NCI-H1930 (cell line): ENCODE measurements around the gene PLEKHA7.
"Not testable (repeated sequence)": the region's sequence is repeated elsewhere in the genome, so short reads cannot be mapped to it uniquely, and the experiment has no call there.

Experiments
- DNase-seq, 2 experiments: peaks; one replicate each; lab custom pipeline; 2025; lab: John Stamatoyannopoulos, UW

PLEKHA7 gene

DNA sequence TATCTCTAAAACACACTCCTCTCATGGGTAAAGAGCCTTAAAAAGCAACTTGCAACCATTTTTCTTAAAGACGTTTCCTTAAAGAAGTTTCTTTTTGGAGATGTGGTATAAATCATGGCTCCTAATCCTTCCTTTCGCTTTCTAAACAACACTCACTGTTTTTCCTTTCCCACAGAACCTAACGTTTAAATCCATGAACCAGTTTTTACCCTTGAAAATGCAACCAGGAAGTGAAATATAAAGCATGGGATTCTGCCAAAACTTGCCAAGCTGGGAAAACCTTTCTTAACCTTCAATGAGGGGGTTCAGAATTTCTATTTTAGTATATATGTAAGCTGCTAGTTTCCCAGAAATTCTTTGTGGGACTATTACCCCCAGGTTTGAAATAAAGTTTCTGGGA is 8.6 kb downstream of the PLEKHA7 start:
- no peak for DNase-seq

DNA sequence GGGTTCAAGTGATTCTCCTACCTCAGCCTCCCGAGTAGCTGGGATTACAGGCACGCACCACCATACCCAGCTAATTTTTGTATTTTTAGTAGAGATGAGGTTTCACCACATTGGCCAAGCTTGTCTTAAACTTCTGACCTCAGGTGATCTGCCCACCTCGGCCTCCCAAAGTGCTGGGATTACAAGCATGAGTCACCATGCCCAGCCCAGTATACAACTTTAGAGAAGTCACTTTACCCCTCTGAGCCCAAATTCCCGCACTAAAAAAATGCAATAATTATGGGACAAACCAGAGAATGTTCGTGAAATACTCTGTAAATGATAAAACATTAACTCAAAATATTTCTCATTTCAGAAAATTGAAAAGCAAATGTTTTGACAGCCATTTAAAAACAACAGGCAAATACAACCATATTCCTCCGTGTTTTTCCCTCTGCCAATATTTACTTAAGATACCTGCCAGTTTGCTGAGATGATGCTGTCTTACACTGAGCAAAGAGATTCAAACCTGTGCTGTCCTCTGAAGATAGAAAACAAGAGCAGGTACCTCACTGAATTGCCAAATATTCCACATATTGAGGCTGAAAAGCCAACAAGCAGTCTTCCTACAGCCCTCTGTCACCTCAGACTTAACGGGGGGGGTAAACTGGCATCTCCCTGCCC is 9.6 kb downstream of the PLEKHA7 start:
- DNase-seq, result no peak

DNA sequence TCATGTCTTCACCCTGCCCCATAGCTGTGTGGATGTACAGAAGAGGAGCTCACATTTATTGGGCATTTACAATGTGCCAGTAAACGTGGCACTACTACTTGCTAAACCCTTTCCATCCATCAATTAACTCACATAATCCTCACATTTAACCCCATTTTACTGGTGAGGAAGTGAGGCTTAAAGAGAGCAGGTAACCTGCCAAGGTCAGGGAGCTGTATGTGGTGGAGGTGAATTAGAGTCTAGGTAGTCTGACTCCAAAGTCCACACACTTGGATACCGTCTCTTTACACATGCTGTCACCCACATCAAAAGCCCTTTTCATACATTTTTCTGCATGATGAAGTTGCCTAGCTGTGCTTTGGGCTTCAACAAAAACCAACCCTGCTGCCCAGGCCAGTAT is 10.8 kb downstream of the PLEKHA7 start:
- DNase-seq, result no peak

DNA sequence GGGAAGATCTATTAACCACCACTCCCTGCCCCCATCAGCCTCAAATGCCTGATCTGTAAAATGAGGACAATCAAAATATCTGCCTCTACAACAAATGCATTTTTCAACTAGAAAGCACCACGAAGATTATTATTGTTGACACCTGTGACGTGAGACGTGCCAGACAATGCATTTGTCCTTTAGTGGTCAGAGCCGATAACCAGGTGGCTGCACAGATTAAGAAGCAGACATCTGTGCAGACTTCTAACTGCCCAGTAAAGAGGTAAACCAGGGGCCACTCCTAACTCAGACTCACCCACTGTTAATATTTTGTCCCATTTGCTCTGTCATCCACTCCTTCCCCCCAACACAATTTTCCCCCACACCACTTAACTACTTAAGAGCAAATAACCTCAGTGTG is 11.7 kb downstream of the PLEKHA7 start:
- DNase-seq, result no peak

DNA sequence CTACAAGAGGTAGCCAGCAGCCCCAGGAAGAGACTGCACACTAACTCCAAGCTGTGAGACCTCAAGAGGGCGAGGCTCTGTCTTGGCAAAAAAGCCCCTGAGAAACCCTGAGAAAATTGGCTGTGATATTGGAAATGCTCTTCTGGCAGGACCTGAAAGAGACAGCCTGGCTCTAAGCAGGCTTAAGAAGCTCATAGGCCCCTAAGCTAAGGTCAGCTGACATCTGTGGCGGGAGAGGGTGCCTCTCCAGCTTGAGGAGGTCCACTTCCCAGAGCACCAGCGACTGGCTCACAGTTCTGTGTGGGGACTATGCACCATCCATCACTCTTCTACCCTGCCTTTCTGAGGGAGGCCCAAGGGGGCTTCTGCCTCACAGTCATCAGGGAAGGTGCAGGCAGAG is 12.4 kb downstream of the PLEKHA7 start:
- no peak for DNase-seq

DNA sequence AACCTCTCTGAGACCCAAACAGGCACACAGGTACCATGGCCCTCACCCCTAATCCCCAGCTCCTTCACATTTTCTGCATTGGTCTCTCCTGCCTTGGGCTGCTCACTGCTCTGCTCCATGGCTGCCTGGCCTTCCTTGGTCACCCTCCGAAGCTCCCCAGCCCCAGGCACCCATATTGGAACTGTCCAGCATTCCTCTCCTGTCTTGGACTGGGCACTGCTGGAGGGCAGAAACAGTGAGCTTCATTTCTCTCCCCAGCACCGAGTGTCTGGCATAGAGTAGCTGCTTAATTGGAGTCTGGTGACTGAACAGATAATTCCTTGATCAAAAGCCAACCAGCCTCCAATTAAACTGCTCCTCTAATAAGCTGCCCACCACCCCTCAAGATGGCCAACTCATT is 13.2 kb downstream of the PLEKHA7 start:
- DNase-seq, result no peak

DNA sequence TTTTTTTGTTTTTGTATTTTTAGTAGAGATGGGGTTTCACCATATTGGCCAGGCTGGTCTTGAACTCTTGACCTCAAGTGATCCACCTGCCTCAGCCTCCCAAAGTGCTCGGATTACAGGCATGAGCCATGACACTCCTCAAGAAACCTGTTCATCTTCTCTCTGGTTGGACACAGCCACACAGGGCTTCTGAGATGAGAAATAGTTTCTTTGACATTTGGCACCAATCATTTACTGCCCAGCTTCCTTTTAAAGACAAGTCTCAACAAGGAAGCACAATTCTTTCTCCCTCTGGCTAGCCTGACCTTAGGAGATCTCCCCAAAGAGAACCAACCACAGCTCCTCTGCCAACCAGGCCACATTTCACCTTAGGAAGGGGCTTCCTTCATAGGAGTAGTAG is 14.0 kb downstream of the PLEKHA7 start:
- DNase-seq, result not testable (repeated sequence)

DNA sequence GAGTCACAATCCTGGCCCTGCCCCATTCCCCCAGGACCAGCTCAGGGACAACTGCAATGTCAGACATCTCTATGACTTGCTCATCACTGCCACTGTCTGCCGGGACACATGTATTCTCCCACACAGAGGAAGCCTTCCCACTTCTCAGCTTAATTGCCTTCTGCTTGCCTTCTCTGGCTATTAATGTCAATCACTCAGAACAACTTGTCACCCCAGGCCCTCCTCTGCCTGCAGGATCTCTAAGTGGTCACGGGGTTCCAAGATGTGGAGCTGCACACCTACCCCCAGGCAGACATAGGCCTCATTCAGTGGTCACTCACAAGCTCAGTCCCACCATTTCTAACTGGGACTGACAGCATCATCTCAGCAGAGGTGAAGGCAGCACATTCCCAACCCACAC is 15.1 kb downstream of the PLEKHA7 start:
- no peak for DNase-seq

DNA sequence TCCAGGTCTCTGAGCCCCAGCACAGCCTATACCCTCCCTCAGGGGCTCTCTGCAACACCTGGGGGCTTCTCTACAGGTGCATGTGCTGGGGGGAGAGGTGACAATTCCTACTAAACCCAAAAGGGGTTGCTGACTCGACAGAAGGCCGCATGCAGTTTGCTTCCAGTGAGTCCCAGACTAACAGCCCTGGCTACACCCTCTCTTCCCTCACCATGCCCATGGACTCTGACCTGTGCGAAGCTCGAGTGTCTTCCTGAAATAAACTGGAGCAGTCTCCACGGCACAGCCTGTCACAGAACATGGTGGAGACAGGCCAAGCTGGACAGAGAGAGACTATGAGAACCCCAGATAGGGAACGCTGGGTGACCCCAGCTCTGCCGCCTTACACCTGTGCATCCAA is 16.6 kb downstream of the PLEKHA7 start:
- DNase-seq, result no peak

DNA sequence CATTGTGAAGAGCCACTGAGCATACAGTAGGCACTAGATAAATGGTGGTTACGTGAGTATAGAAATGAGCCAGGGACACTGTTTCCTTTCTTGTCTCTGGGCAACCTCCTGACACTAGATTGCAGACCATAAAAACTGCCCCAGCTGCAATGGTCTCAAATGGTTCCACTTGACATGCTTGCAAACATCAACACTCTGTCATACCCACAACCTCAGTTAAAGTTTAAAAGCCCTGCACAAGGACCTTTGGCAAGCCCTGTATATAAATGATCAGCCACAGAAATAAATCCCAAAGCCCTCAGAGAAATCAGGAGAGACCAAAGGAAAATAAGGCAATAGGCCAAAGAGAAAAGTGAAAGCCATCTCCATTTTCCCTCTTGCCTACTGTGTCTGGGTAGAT is 20.7 kb downstream of the PLEKHA7 start:
- DNase-seq, result no peak

DNA sequence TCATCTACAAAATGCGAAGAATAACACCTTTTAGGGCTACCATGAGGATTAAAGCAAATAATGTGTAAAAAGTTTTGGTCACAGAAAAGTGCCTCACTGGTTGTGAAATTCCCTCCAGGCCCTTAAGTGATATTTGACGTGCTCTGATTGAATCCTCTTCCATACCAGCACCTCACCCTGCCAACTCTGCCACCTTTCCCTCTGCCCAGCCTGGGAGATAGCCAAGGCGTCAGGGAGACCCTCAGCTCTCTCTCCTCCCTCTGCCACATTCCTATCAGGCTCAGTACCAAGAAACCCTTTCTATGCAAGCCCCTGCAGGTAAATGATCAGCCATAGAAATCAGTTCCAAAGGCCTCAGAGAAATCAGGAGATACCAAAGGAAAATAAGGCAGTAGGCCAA is 21.4 kb downstream of the PLEKHA7 start:
- DNase-seq, result no peak

DNA sequence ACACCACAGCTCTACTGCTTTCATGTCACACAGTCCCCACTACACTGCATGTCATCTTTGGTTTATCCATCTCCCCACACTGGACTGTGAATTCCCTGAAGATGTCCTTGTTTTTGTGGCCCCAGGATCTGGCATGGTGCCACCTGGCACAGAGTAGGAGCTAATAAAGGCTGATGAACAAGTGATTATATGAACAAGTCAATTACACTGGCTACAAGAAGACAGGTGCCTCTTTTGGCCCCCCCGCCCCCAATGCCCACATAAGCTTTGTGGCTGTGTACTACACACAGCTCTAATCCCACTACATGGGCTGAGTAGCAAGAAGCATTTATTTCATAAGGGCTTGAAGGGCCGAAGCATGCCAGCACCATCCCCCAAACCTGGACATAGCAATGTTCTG is 24.7 kb downstream of the PLEKHA7 start:
- no peak for DNase-seq

DNA sequence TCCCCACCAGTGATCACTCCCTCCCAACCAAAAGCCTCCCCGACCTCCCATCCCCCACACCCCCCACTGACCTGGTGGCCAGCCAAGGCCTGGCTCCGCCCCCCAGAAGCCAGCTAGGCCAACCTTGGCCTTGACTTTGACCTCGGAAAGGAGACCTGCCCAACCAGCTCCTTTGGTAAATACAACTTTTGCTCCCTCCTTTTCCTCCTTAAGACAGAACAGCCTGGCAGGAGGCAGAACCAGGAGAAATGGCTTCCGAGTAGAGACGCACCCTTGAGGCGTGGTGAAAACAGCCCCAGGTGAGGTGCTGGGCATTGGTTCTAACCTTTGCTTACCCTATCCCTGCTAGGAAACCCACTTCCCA is 27.0 kb downstream of the PLEKHA7 start:
- no peak for DNase-seq

DNA sequence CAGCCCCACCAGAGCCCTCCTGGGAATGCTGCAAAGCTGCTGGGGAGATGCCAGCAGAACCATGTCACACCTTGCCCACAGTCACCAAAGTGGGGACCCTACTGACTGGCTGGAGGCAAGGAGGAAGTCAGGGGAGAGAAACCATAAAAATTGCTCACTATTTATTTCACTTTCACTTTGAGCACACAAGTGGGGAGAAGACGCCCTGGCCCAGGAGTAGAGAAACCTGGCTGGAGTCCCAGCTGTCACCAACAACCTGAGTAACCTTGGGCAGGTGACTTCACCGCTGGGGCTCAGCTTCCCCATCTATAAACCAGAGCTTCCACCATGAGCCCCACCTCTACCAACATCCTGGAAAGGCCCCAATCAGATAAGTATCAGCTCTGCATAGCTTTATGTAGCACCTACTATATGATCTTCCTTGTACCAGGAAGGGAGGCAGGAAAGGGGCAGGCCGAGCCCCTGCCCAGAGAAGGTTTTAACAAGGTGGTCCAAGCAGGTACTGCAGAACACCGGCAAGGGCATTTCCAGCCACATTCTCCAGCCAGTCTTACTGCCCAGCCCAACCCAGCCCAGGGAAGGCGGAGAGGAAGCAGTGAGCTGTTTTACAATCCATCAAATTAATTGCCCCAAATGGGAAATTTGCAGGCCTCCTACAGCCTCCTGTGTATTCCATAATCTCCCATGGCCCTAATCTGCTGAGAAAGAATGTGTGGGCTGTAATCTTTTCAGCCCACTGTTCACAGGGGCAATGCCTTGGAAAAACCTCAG is 27.6 kb downstream of the PLEKHA7 start:
- no peak for DNase-seq

DNA sequence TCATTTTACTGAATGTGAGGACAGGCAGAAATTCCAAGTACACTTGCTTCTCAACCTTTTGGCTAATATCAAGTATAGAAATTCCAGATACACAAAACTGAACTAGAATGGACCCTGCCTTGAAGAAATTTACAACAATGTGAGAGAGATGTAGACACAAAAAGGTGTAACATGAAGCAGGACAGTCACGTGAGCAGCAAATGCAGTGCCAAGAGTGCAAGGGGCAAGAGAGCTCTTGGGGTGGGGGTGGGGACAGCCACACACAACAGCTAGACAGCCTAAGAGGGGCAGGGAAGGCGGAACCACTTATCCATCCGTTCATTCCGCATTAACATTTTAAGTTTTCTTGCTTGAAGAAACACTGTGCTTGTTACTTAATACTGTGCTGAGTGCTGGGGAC is 28.9 kb downstream of the PLEKHA7 start:
- DNase-seq, result no peak

DNA sequence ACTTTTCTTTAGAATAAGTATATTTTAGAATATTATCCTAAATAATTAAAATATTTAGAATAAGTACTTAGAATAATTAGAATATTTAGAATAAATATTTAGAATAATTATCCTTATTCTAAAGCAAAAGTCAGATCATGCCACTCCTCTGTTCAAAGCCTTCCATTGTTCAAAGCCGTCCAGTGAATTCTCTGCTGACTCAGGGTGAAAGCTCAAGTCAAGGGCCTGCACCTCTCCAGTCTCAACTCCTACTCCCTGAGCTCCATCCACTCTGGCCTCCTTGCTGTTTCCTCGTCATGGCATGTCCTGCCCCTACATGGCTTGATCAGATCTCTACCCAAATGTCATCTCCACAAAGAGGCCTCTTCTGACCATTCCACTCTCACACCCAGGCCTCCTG is 30.0 kb downstream of the PLEKHA7 start:
- DNase-seq, result no peak

DNA sequence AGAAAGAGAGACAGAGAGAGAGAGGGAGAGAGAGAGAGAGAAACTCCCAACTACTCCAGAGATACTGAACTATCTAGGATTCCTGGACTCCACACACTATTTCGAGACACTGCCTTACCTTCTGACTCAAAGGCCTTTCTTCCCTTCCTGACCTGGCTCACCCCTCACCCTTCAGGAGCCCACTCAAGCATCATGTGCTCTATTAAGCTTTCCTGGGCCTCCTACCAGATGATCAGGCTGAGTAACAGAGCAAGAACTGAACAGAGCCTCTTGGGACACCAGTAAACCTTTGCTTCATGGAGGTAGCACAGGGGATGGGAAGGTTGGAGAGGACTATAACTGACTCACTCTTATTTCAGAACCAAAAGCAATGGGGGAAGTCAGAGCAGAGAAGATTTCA is 31.4 kb downstream of the PLEKHA7 start:
- DNase-seq, result no peak

DNA sequence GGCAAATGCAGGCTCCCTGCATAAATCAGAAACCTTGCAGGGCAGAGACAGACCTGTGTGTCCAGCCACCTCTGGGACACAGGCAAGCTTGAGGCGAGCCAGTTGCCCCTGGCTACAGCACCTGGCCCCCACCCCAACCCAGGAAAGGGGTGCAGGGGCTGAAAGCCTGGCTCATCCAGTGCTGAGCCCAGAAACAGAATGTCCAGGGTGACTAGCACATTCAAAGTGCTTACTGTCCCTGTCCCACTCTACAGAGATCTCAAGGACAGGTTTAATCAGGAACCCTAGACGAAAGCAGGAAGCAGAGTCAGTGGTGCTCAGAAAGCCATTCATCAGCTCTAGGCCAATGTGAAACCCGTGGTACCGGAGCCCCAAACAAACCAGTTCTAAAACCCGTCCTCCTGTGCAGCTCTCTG is 31.9 kb downstream of the PLEKHA7 start:
- DNase-seq, result no peak

DNA sequence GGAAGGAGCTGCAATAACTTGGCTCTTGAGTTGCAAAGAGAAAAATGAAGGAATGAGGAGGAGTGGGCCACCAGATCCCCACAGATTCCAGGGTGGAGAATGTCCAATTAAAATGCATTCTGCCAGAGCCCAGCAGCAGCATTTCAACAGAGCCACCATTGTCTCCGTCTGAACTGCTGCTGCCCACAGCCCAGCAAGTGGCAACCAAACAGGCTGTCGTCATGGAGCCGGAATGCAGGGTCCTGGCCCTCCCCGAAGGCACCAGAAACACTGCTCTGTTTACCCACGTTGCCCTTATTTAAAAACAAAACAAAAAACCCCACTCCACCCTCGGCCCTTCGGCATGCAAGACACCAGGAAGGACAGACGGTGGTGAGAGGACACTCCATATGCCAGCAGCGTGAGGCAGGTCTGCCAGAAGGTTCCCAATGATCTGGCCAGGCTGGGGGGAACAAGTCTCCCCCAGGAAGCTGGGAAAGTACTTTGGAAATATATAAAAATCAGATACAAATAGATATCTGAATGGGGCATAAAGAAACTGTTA is 32.5 kb downstream of the PLEKHA7 start:
- no peak for DNase-seq

DNA sequence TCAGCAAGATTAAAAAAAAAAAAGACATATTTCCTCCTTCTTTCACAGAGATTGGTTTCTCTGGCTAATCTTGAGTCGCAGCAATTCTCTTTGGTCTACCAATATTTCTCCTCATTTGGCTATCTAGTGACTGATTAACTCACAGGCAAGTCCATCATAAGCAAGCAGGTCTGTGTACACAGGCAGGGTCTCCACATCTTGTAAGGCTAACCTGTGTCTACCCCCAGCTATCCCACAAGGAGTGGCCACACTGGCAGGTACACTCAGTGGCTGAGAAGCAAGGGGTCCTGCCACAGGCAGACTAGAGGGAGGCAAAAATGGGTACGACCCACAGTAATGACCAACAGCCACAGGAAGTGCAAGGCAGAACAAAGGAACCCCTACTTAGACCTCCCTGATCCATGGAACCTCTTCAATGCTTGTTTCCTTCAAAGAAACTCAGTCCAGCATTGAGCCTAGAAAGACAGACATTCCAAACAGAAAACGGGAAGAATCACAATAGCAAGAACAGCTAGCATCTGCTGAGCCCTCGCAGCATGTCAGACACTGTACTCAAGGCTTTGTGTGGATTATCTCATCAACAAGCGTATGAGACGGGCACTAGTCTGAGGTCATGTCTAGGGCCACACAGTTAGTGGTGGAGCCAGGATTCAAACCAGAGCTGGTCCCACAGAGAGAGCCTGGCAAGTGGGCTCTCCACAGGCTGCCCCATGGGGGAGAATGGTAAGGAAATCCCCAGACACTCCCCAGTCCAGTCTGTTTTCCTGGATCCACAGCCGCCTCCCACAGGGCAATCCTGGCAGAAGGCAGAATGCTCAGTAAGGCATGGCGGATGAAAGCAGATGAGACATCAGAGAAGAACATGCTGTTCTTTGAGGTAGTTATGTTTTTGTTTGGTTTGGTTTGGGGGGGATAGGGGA is 34.3 kb downstream of the PLEKHA7 start:
- no peak for DNase-seq

DNA sequence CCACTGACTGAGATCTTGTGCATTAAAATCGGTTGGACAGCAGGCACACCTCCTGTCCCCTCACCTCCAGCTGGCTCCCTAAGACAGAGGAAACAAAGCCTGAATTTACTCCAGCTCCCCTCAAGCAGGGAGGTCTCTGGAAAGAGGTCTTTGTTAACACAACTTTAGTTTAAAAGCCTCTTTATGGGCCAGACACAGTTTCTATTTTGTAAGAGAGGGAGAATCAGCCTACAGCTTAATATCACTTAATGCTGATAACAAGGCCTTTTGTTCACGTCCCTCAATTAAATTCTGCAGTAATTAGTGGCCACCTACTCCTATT is 36.3 kb downstream of the PLEKHA7 start:
- no peak for DNase-seq

DNA sequence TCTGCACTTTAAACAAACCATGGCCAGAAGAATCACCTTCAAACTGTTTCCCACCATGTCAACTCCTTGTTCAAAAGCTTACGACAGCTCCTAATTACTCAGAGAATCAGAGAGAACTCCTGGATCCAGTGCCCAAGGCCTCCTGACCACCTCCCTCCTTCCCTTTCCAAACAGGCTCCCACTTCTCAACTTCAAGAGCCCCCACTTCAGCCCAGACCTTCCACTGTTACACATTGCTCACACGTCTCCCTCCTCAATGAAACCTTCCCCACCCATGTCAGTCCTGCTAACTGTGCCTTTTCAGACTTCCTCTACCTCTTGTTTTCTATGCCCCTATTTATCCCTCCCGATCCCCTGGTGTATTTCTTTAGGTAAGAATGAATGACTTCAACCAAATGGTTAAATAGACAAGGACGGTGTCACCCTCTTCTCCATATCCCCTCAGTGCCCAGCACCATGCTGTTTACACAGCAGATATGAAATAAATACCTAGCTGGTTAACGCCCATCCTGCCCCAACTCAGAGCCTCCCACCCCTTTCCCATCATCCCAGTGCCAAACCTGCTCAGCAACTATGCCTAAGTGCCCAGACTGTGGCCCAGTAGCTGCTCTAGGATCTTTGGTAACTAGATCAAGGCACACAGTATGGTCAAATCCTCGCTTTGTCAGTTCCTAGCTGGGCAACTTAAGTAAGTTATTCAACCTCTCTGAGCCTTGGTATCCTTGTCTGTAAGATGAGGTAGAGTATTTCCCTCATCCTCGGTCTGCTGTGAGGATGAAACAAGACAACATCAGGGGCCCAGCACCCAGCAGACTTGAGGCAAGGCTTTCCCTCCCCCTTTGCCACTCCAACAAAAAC is 36.8 kb downstream of the PLEKHA7 start:
- DNase-seq, result no peak
